RWPE2 (cell line): ENCODE measurements around the gene FBXO42.

ENCODE experiments used
- ATAC-seq: fragments of 200-7000 bp; cut with Tn5 transposase; 3 replicates; pipeline ENCODE4 v1.9.1; 2021; ENCODE audit warnings: low read depth
- DNase-seq: peaks from one replicate; pipeline ENCODE4 v3.0.0-alpha.2; 2020; ENCODE audit warnings: low spot score
- H3K27ac ChIP-seq: fragments of 450-650 bp; 2 replicates; pipeline ENCODE4 v1.5.1; 2017; ENCODE audit warnings: mild to moderate bottlenecking; ENCODE audit not compliant: poor library complexity, severe bottlenecking
- H3K27me3 ChIP-seq: fragments of 250-450 bp; sonication (Bioruptor Pico); 2 replicates; pipeline ENCODE4 v1.5.1; 2021; ENCODE audit warnings: mild to moderate bottlenecking, moderate library complexity; ENCODE audit not compliant: insufficient read depth, poor library complexity, severe bottlenecking
- H3K36me3 ChIP-seq: fragments of 250-450 bp; sonication (Bioruptor Pico); 2 replicates; pipeline ENCODE4 v1.5.1; 2020; ENCODE audit warnings: low read depth, mild to moderate bottlenecking, moderate library complexity
- H3K4me1 ChIP-seq: fragments of 250-450 bp; sonication (Bioruptor Pico); 2 replicates; pipeline ENCODE4 v1.5.1; 2021; ENCODE audit warnings: mild to moderate bottlenecking, moderate library complexity; ENCODE audit not compliant: insufficient read depth, poor library complexity, severe bottlenecking
- H3K4me3 ChIP-seq: fragments of 250-450 bp; sonication (Bioruptor Pico); 2 replicates; pipeline ENCODE4 v1.5.1; 2021; ENCODE audit warnings: mild to moderate bottlenecking, moderate library complexity; ENCODE audit not compliant: severe bottlenecking
- H3K9me3 ChIP-seq: fragments of 250-450 bp; sonication (Bioruptor Pico); 2 replicates; pipeline ENCODE4 v1.5.1; 2021; ENCODE audit warnings: mild to moderate bottlenecking, moderate library complexity; ENCODE audit not compliant: severe bottlenecking
- CTCF ChIP-seq: fragments of 450-650 bp; IDR thresholded peaks from one replicate; pipeline ENCODE4 v1.5.1; 2017; ENCODE audit warnings: mild to moderate bottlenecking, moderate library complexity; ENCODE audit not compliant: poor library complexity, severe bottlenecking

The FBXO42 gene

GRCh38 chr1:16205891-16206546, 146.3 kb downstream of the FBXO42 start:
- no peaks in the 10 kb centered on the region for H3K36me3 ChIP-seq
- H3K27ac ChIP-seq: peak overlapping the region; percentile 66
- DNase-seq (no peak), ATAC-seq (peak; percentile 1; the same call in 2 of the 3 replicates)
- H3K27me3 ChIP-seq: no peaks in the 10 kb centered on the region
- H3K4me1 ChIP-seq: no peaks in the 10 kb centered on the region
- no peaks in the 10 kb centered on the region for H3K9me3 ChIP-seq
- peak overlapping the region; percentile 33 for H3K4me3 ChIP-seq
- TF ChIP-seq CTCF: no peak

- ATAC-seq (no peak), DNase-seq (no peak)
- TF ChIP-seq CTCF: no peak
- H3K9me3 ChIP-seq: no peaks in the 10 kb centered on the region
- no peaks in the 10 kb centered on the region for H3K4me1 ChIP-seq
- peak overlapping the region; percentile 66 for H3K27ac ChIP-seq
- no peak overlapping the region for H3K4me3 ChIP-seq
- H3K36me3 ChIP-seq: no peaks in the 10 kb centered on the region
- no peaks in the 10 kb centered on the region for H3K27me3 ChIP-seq
Observed at GRCh38 chr1:16205334-16205671, 147.0 kb downstream of the FBXO42 start.

GRCh38 chr1:16204634-16205333, 147.5 kb downstream of the FBXO42 start:
- TF ChIP-seq CTCF: peak; percentile 13
- H3K9me3 ChIP-seq: no peaks in the 10 kb centered on the region
- no peak for DNase-seq
- no peaks in the 10 kb centered on the region for H3K4me1 ChIP-seq
- no peaks in the 10 kb centered on the region for H3K36me3 ChIP-seq
- H3K4me3 ChIP-seq: no peak overlapping the region
- ATAC-seq: no peak
- H3K27me3 ChIP-seq: no peaks in the 10 kb centered on the region
- H3K27ac ChIP-seq: no peak overlapping the region

GRCh38 chr1:16204216-16204615, 148.1 kb downstream of the FBXO42 start:
- ATAC-seq (no peak), DNase-seq (no peak)
- H3K4me1 ChIP-seq: no peaks in the 10 kb centered on the region
- H3K27ac ChIP-seq: no peak overlapping the region
- H3K27me3 ChIP-seq: no peaks in the 10 kb centered on the region
- no peak overlapping the region for H3K4me3 ChIP-seq
- no peaks in the 10 kb centered on the region for H3K36me3 ChIP-seq
- no peak for TF ChIP-seq CTCF
- H3K9me3 ChIP-seq: no peaks in the 10 kb centered on the region

- Histone ChIP-seq H3K9me3 (no peaks in the 10 kb centered on the region), H3K4me3 (no peak overlapping the region), H3K27me3 (no peaks in the 10 kb centered on the region), H3K27ac (no peak overlapping the region), H3K36me3 (no peaks in the 10 kb centered on the region), H3K4me1 (no peaks in the 10 kb centered on the region)
- DNase-seq: no peak
- no peak for TF ChIP-seq CTCF
- ATAC-seq: no peak
Observed at GRCh38 chr1:16203550-16203949, 148.7 kb downstream of the FBXO42 start.
